NCI-H2029 treated with DMSO at 0.1 percent for 48 hours (cell line): ENCODE data around the gene VEGFA.

Source experiments
- DNase-seq: peaks from one replicate; lab custom pipeline; 2025; lab: John Stamatoyannopoulos, UW

Gene VEGFA

DNA sequence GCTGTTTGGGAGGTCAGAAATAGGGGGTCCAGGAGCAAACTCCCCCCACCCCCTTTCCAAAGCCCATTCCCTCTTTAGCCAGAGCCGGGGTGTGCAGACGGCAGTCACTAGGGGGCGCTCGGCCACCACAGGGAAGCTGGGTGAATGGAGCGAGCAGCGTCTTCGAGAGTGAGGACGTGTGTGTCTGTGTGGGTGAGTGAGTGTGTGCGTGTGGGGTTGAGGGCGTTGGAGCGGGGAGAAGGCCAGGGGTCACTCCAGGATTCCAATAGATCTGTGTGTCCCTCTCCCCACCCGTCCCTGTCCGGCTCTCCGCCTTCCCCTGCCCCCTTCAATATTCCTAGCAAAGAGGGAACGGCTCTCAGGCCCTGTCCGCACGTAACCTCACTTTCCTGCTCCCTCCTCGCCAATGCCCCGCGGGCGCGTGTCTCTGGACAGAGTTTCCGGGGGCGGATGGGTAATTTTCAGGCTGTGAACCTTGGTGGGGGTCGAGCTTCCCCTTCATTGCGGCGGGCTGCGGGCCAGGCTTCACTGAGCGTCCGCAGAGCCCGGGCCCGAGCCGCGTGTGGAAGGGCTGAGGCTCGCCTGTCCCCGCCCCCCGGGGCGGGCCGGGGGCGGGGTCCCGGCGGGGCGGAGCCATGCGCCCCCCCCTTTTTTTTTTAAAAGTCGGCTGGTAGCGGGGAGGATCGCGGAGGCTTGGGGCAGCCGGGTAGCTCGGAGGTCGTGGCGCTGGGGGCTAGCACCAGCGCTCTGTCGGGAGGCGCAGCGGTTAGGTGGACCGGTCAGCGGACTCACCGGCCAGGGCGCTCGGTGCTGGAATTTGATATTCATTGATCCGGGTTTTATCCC is at the start of gene VEGFA:
TSS of gene VEGFA (plus strand) at position 686 of the 846 bp plus-strand sequence.
- DNase-seq = peak; percentile 70

DNA sequence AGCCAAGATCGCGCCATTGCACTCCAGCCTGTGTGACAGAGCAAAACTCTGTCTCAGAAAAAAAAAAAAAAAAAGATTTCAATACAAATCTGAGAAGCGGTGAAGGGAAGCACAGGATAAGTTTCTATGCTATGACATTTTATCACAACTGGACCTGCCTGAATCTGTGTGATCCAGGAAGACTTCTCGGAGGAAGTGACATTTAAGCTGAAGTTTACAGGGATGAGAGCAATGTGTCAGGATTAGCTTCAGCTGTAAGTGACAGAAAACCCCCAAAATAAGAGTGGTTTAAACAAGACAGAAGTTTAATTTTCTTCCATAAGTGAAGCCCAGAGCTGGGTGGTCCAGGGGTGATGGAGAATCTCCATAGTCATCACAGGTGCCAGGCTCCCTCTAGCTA is 49.0 kb upstream of the VEGFA start:
- DNase-seq = no peak

DNA sequence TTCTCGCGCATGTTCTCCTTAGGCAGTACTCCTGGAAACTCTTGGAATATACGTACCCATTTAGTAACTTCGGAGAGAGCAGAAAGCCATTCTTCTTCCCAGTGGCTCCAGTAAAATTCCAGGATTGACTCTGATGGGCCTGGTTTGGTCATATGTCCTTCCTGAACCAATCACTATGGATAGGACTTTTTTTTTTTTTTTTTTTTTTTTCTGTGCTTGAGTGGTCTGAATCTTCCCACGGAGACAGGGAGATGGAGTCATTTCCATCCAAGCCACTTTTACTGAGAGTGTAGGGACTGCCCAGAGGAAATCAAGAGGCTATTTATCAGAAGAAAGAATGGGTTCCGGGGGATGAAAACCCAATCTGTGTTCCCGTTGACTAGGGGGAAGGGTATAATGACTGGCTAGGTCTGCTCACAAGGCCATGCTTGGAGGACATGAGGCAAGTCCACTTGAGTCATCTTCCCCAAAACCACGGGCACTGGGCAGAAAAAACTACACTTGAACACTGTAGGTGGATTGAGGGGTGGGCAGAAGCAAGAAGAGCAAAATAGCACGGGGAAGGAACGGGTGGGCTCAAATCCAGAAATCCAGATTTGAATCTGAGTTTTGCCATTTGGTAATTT is 47.0 kb upstream of the VEGFA start:
- no peak for DNase-seq

DNA sequence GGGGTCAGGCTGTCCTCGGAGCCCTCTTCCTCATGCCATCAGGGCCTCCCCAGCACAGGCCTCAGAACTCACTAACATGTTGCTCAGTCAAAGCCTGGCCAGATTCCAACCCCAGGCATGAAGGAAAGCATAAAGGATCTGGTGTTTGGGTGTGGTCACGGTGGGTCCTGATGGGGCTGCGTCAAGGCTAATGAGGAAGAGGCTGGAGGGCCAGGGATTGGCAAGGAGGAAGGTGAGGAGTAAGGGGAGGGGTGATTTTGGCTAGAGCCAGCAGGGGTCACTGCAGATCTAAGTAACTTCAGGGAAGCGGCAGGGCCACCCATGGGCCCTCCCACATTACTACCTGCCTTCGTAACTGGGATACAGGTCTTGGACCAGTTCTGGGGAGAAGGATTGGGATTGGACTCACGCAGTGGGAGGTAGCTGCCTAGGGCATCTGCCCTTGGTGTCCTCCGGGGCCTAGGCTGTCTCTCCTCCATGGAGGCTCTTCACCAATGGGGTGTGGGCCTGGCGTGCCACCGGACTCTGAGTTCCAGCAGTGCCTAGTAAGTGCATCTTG is 46.2 kb upstream of the VEGFA start:
- peak; percentile 60 for DNase-seq

DNA sequence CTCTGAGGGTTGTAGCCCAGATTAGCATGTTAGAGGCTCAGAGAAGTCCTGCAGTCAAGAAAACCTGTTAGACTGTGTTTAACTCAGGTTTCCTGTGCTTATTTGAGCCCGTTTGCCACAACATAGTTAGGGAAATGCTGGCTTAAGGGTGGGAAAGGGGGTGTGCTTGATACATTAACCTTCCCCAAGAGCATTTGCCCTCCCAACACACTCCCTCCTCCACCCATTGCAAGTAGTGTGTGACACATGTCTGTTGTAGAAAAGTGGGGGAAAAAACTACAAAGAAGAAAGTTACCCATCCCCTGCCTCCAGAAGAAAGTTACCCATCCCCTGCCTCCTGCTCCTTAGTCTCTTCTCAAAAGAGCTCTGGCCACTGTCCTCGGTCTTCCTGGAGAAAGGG is 45.7 kb upstream of the VEGFA start:
- no peak for DNase-seq

DNA sequence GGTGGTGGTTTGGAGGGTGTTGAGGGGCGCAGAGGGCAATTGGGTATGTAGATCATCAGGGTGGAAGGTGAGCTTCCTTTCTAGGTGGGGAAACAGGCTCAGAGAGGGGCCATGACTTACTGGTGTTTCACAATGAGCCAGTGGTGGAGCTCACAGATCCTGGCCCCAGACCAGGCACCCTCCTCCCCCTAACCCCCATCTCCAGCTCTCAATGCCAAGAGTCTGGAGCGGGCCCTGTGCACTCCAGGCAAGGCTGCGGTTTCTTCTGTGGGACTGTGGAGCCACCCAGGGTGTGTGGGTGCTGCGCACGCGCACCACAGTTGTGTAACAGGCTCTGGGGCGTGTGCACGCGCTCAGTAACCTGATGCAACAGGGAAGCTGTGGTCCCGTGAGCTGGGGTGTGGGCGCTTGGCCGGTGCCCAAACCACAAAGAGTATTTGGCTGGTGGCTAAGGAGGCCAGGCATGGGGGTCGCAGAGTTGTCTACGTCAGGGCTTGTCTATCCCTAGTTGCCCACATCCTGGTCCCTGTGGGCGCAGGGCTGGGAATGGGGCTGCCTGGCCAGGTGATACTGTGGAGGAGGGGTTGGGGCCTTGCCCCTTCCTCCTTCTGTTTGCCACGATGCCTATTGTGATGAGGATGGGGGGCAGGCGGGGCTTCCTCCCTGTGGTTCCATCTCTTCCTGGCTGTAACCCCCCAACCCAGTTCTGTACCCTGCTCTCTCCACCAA is 44.9 kb upstream of the VEGFA start:
- DNase-seq = peak; percentile 79

DNA sequence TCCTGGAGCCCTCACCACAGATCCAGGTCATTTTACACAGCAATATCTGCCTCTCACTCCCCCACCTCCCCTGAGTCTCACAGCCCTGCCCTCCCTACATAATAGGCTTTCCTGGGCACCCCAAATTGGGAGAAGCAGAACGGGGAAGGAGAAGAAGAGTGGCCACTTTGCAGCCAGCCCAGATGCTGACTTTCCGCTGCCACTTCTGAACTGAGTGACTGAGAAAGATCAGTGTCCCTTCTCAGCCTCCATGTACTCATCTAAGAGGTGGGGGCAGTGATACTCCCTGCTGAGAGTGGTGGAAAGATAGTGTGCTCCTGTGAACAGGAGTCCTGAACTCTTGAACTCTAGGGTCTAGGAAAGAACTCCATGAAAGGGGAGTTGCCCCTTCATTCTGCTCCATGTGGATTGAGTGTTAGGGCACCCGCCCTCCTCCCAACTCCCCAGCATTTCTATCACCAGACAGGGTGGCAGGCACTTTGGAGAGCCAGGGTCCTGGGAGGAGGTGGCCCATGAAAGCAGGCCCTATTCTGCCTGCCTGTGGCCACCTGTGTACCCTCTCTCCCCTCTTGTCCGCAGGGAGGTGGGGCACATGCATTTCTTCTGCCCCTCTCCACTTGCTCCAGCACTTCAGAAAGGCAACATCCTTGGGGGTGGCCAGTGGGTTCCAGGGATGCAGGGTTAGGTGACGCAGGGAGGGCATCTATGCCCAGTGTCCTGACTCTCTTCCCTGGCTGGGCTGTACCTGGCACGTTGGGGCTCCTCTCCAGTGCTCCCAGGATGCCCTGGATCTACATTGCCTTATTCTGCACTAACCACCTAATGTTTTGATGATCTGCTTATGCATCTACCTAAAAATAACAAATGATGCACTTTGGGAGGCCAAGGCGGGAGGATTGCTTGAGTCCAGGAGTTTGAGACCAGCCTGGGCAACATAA is 44.1 kb upstream of the VEGFA start:
- no peak for DNase-seq

DNA sequence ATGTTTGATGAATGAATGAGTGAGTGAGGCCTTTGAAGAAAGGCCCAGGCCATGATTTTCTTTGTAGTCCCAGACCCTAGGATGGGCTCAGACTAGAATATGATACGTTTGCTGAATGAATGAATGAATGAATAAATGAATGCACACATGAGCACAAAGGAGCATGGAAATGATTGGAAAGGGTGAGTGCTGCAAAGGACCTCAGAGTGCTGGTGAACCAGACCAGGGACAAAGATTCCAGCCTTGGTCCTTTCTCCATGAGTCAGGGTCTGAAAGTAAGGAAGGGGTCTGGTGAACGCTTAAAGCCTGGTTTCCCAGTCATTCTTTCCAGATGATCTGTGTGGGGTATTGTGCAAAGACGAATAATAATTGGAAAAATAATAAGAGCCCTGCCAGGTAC is 42.4 kb upstream of the VEGFA start:
- DNase-seq = no peak

DNA sequence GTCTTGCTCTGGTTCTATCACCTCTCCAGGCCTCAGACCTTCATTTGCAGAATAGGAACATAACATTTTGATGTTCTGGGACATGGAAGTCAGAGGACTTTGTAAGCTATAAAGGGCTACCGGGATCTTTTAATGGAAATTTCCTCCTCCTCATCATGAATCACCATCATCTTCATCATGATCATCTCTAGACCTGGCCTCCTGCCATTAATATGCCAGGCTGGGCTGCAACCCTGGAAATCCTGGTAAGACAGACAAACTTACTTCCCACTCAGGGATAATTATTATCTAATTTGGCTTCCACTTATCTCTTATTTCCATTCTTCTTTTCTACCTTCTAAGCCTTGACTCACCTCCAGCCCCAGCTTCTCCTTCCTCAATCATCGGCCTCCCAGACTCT is 41.4 kb upstream of the VEGFA start:
- DNase-seq = no peak

DNA sequence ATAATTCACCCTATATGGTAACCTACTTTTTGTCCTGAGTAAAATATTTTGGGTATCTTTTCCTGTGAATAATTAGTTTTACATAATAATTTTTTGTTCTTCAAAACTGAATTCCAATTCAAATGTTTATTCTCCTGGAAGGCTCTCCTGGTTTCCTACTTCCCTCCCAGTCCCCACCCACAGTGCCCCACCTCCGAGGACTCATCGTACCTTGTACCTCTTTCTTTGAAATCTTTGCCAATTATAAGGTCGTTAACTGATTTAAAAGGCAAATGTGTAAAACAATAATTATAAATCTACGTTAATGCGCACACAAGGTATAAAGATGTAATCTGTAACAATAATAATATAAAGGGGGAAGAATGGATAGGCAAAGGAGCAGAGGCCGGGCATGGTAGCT is 40.5 kb upstream of the VEGFA start:
- no peak for DNase-seq

DNA sequence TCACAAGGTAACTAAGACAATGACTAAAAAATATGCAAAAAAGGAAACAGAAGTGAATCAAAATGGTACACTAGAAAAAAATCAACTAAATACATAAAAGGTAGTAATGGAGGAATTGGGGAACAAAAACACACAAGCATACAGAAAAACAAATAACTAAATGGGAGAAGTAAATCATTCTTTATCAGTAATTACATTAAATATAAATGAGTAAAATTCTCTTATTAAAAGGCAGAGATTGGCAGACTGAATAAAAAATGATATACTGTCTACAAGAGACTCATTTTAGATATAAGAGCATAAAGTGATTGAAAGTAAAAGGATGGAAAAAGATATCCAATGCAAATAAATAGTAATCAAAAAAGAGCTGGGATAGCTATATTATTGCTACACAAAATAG is 39.4 kb upstream of the VEGFA start:
- DNase-seq = no peak

DNA sequence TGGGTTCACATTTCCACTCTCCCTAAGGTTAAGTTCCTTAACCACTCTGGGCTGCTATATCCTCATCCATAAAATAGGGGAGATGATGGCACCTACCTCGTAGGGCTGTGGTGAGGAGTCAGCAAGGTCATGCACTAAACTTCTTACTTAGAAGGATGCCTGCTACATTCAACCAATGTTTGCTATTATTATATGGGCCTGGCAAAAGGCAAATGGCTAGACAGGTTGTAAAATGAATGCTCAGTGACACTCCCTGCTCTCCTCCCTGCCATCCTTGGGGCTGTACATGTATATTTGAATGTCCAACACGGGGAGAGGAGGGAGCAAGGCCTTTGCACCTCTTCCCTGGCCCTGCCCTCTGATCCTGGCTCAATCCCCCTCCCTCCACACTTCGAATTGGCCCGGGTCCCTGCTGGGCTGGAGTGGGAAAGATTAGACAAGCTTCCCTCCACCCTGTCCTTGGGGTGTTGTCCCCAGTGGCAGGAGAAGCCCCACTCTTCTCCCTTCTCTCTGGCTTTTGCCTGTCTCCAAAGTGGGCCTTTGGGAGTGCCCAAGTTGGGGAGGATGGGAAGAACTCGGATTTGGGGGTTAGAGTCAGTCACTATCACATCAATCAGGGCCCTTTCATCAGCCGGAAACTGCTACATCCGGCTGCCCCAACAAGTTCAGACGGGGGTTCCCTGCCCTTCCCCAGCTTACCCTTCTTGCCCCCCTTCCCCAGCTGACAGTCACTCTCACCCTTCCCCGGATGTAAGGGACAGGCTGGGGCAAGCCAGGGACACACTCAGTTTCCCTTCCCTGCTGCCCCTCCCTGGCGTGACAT is 36.3 kb upstream of the VEGFA start:
- no peak for DNase-seq

DNA sequence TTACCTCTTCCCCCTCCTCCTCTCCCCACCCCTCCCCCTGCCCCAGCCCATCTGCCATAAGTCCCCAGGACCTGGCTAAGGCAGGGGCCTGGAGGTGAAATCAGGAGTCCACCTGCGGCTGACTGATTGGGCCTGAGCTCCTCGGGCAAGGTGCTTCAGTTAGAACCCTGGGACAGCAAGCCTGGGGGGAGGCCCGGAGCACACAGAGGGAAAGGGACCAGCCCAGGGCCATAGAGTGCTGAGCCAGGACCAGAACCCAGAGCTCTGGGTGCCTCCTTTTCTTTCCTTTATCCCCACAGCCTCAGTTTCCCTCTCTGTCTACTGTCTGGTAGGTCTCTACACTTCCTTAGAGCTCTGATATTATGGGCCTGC is 35.7 kb upstream of the VEGFA start:
- no peak for DNase-seq

DNA sequence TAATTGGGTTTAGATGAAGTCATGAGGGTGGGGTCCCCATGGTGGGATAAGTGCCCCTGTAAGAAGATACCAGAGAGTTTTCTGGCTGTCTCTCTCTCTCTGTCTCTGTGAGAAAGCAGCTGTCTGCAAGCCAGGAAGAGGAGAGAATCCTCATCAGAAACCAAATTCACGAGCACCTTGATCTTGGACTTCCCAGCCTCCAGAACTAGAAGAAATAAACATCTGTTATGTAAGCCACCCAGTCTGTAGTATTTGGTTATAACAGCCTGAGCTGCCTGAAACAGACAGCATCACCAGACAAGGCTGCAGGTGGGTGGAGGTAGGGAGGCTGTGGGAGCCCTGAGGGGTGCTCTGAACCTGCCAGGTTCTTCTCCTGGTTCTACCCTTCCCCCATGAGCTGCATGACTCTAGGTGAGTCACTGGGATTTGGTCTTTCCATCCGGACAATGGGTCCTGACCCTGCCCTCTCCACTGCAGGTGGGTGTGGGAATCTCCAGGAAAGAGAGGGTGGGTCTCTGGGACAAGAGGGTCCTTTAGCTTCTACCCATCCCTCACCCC is 34.3 kb upstream of the VEGFA start:
- DNase-seq = no peak

DNA sequence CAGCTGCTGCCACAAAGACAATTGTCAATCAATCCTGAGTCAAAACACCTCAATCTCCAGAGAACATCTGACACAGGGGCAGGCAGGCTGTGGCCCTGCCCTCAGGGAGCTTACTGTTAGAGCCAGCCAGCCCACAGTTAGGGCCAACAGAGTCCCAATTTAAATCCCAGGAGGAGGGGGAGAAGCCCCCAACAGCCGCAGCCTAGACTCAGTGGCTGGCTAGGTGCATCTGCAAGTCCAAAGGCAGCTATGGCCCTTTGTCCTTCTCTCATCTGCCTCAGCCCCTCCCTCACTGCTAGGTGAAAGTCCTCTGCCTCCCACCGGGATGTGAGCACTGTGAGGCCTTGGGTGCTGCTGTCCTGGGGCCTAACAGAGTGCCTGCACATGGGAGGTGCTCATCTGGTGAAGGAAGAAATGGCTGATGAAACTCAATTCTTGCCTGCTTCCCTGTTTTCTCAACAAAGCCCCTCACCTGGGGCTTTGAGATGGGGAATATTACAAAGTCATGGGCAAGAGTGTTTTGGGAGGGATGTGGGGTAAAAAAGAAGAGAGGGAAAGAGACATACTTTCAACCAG is 33.7 kb upstream of the VEGFA start:
- DNase-seq = no peak

DNA sequence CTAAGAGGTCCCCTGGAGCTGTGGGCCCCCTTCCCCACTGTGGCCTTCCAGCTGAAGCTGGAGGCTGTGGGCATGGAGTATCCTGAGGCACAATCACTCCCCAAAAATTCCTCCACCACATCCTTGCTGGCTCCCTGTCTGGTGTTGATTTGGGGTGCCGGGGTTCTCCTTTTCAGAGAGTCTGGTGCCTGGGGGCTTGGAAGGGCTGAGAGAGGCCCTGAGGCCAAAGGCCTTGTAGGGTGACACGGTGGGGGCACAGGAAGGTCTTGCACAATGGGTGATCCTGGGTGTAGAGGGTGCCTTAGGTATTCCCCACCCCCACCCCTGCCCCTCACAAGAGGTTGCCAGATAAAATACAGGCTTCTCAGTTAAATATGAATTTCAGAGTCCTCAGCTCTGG is 33.2 kb upstream of the VEGFA start:
- no peak for DNase-seq

DNA sequence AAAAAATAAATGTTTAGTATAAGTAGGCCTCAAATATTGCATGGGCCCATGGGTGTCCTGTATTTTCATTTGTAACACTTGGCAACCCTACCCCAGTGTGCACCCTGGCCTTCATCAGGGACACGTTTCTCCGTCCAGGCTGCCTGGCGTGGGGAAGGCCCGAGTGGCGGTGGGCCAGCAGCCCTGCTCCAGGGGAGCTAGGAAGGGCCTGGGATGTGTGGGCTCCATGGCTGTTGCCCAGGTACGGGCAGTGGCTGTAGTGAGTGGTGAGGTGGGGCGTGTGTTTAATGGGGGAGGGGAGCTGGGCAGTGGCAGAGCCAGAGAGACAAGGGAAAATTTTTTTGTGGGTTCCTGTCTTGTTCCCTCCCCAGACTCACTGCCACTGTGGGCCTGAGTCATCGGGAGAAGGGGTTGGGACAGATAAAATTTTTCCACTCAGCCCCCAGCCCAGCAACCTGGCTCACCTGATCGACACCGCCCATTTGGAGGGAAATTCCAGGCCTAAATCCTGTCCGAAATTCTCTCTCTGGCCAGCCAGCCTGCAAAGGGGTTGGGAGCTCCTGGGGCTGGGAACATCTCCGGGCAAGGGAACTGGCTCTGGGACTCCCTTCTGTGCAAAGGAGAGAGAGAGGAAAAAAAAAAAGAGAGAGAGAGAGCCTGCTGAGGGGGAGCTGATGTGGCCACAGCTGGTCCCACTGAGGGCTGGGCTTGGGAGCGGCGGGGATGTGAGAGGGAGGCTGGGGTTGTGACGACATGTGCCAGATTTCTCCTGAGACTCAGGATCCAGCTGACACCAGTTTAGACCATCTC is 32.5 kb upstream of the VEGFA start:
- no peak for DNase-seq

DNA sequence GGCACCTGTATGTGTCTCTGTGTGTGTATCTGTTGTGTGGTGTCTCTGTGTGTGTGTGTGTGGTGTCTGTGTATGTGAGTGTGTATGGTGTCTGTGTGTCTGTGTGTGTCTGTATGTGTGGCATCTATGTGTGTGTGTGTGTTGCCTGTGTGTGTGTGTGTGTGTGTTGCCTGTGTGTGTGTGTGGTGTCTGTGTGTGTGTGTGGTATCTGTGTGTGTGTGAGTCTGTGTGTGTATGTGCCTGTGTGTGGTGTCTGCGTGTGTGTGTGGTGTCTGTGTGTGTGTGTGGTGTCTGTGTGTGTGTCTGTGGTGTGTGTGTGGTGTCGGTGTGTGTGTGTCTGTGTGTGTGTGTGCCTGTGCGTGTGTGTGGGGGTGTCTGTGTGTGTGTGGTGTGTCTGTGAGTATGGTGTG is 31.7 kb upstream of the VEGFA start:
- DNase-seq = no peak
